Activated CD4-positive, alpha-beta T cell treated with anti-CD3 and anti-CD28 coated beads, Interleukin-2, Interleukin-6, amounts not matched to agents 100 ng/mL and 50 ng/mL, durations not matched to agents 16 hours and 8 hours (primary cell): ENCODE measurements around the gene LRCH4.

Source experiments
- DNase-seq: peaks from one replicate; pipeline ENCODE4 v3.0.0-alpha.2; 2020

LRCH4 gene, protein sequence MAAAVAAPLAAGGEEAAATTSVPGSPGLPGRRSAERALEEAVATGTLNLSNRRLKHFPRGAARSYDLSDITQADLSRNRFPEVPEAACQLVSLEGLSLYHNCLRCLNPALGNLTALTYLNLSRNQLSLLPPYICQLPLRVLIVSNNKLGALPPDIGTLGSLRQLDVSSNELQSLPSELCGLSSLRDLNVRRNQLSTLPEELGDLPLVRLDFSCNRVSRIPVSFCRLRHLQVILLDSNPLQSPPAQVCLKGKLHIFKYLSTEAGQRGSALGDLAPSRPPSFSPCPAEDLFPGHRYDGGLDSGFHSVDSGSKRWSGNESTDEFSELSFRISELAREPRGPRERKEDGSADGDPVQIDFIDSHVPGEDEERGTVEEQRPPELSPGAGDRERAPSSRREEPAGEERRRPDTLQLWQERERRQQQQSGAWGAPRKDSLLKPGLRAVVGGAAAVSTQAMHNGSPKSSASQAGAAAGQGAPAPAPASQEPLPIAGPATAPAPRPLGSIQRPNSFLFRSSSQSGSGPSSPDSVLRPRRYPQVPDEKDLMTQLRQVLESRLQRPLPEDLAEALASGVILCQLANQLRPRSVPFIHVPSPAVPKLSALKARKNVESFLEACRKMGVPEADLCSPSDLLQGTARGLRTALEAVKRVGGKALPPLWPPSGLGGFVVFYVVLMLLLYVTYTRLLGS

GRCh38 chr7:100585511-100586265 is at the start of gene LRCH4:
LRCH4 (minus strand) TSS chr7:100586129; CDS start chr7:100586100, 29 bp downstream.
- peak; percentile 62 for DNase-seq

DNA sequence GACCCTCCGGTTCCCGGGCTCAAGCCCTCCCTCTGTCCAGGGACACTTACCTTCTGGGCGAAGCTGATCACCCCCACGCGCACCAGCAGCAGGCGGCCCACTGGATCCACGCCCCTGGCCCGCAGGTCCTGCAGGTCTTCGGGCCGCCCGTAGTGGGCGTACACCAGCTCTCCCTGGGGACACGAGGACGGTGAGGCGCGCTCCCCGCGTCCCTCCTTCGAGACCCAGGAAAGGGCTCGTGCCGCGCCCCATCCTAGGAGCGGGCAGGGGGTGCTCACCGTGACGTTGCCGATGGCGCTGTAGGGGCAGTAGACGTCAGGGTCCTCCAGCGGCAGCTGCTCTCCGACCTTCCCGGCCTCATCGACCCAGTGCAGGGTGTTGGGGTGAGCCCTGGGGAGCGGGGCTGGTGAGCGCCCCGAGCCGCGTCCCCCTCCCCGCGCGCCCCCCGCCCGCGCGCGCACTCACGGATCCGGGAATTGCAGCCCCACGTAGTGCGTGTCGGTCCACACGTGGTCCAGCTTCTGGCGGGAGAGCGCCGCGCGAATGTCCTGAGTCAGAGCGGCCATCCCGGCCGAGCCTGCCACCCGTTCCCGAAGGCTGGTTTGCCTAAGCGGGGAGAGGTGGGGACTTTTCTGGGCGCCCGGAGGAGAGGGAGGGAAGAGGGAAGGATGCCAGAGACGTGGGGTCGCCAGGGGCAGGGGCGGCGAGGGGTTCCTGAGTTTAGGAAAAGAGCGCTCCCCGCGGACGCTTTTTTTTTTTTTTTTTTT is 47.2 kb upstream of the LRCH4 start:
- peak; percentile 81 for DNase-seq

- no peak for DNase-seq
Observed at GRCh38 chr7:100630066-100630465, 44.1 kb upstream of the LRCH4 start.

GRCh38 chr7:100629117-100629716 is 43.3 kb upstream of the LRCH4 start:
- peak; percentile 53 for DNase-seq

GRCh38 chr7:100627238-100627549 is 41.3 kb upstream of the LRCH4 start:
- DNase-seq = no peak

- peak; percentile 93 for DNase-seq
Observed at GRCh38 chr7:100626530-100627237, 40.8 kb upstream of the LRCH4 start.

GRCh38 chr7:100626055-100626454 is 40.1 kb upstream of the LRCH4 start:
- no peak for DNase-seq

DNA sequence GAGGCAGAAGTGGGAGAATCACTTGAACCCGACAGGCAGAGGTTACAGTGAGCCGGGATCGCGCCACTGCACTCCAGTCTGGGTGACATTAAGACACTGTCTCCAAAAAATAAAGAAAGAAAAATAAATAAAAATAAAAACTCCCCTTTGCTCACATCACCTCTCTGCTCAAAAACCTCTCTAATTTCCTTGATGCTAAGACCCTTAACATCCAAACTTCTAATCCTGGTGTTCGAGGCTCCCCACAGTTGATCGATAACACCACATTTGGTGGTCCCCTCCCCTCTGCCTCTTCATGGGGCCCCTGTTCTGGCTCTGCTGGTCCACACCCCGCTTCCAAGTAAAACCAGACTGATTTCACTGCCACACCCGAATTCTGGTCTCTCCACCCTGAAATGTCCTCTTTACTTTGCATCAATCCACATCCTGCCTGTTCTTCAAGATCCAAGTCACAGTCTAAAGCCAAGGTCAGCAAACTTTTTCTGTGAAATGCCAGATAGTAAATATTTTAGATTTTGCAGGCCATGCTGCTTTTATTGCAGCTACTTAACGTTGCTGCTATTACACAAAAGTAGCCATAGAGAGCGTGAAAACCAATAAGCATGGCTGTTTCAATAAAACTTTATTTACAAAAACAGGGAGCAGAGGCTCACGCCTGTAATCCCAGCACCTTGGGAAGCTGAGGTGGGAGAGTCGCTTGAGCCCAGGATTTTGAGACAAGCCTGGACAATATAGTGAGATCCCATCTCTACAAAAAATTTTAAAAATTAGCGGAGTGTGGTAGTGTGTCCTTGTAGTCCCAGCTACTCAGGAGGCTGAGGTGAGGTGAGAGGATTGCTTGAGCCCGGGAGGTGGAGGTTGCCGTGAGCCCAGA is 38.3 kb upstream of the LRCH4 start:
- no peak for DNase-seq

DNA sequence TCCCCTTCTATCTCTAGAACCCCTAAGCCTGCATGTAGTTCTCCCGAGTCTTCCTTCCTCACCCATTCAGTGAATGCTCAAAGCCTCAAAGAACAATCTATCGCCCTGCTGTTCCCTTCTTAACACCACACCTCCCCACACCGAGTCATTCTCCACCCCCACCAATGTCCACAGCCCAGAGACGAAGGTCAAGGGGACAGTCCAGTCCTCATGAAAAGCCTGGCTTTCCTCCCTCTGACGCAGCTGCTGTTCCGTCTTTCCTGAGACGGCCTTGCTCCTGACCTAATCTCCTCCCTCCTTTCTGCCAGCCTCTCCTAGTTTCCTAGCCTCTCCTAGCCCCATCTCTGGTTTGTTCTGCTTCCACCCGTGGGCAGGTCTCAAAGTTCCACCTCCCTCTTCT is 35.6 kb upstream of the LRCH4 start:
- no peak for DNase-seq

- DNase-seq = no peak
Observed at GRCh38 chr7:100620804-100621203, 34.9 kb upstream of the LRCH4 start.

- no peak for DNase-seq
Observed at GRCh38 chr7:100620239-100620638, 34.3 kb upstream of the LRCH4 start.

DNA sequence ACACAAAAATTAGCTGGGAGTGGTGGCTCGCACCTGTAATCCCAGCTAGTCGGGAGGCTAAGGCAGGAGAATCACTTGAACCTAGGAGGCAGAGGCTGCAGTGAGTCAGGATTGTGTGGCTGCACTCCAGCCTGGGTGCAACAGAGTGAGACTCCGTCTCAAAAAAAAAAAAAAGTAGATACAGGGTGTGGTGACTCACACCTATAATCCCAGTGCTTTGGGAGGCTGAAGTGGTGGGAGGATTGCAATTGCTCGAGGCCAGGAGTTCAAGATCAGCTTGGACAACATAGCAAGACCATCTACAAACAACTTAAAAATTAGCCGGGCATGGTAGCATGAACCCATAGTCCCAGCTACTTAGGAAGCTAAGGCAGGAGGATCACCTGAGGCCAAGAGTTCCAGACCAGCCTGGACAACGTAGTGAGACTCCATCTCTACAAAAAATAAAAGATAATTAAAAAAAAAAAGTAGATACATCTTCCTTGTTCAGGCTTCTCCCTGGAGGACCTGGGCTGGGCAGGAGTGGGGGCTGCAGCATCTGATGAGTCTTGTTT is 28.5 kb upstream of the LRCH4 start:
- DNase-seq = no peak

- peak; percentile 30 for DNase-seq
Observed at GRCh38 chr7:100613412-100614175, 27.7 kb upstream of the LRCH4 start.

- no peak for DNase-seq
Observed at GRCh38 chr7:100612730-100613390, 26.9 kb upstream of the LRCH4 start.

GRCh38 chr7:100611983-100612729 is 26.2 kb upstream of the LRCH4 start, which contains the start of gene MOSPD3:
MOSPD3 (plus strand) TSS chr7:100612540; CDS start chr7:100612792, 252 bp downstream.
- peak; percentile 99 for DNase-seq

DNA sequence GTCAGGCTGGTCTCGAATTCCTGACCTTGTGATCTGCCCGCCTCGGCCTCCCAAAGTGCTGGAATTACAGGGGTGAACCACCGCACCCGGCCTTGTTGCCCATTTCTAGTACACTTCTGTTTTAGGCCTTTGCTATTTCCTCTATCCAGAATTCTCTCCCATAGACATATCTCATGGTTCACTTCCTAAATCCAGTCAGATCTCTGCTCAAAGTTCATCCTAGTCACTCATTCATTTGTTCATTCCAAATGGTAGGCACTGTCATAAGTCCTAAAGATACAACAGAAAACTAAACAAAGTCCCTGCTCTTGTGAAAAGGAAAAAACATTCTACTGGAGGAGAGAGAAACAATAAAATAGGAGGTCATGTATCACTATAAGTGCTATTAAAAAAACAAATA is 24.0 kb upstream of the LRCH4 start:
- DNase-seq = no peak

GRCh38 chr7:100607111-100607510 is 21.2 kb upstream of the LRCH4 start:
- no peak for DNase-seq

- DNase-seq = no peak
Observed at GRCh38 chr7:100606313-100606712, 20.4 kb upstream of the LRCH4 start.
